SJSA1 (cell line): Measurements from ENCODE around the gene DLL4. TPM values are rescaled to one million over a fixed set of nuclear protein-coding genes. Genes with fewer than 3 reads are reported as not detected.
A peak's percentile ranks its signal among the peaks of the same experiment; 100 is the strongest.

ENCODE experiments used
- DNase-seq, 2 experiments: peaks; one replicate each; pipeline ENCODE4 v3.0.0-alpha.2; 2015 to 2020; ENCODE audit warnings: low spot score in 2 of 2, low read depth in 1 of 2
- H3K27ac ChIP-seq: fragments of 250-450 bp; sonication (Bioruptor Pico); 2 replicates; pipeline ENCODE4 v1.5.1; 2020; ENCODE audit warnings: mild to moderate bottlenecking, moderate library complexity
- H3K27me3 ChIP-seq: fragments of 250-450 bp; sonication (Bioruptor Pico); replicated peaks from 2 replicates; pipeline ENCODE4 v1.5.1; 2020; ENCODE audit warnings: mild to moderate bottlenecking, moderate library complexity
- H3K36me3 ChIP-seq: fragments of 250-450 bp; sonication (Bioruptor Pico); 2 replicates; pipeline ENCODE4 v1.5.1; 2020; ENCODE audit warnings: mild to moderate bottlenecking
- H3K4me1 ChIP-seq: fragments of 250-450 bp; sonication (Bioruptor Pico); replicated peaks from 2 replicates; pipeline ENCODE4 v1.6.1; 2021; ENCODE audit warnings: mild to moderate bottlenecking
- H3K4me3 ChIP-seq: fragments of 250-450 bp; sonication (Bioruptor Pico); 2 replicates; pipeline ENCODE4 v1.5.1; 2020; ENCODE audit warnings: mild to moderate bottlenecking
- H3K9me3 ChIP-seq: fragments of 250-450 bp; sonication (Bioruptor Pico); replicated peaks from 2 replicates; pipeline ENCODE4 v1.5.1; 2020; ENCODE audit warnings: mild to moderate bottlenecking
- total RNA-seq: library from RNA; depleted of rRNA; stranded (reverse); fragments of >200 nt; shearing (Covaris generic); gene quantifications from 2 replicates; pipeline ENCODE4 v1.2.3, GENCODE V29; 2014

The DLL4 gene
- total RNA-seq, 1 experiment from 2014 or later = not detected

- DNase-seq = no peak
- Histone ChIP-seq H3K9me3 (no peaks in the 10 kb centered on the region), H3K27ac (no peak overlapping the region), H3K4me3 (no peak overlapping the region), H3K27me3 (peaks cover 74% of the 10 kb centered on the region), H3K4me1 (peaks cover 38% of the 10 kb centered on the region), H3K36me3 (no peaks in the 10 kb centered on the region)
Measured at GRCh38 chr15:40927495-40927872, 1.7 kb upstream of the DLL4 start.

DNA sequence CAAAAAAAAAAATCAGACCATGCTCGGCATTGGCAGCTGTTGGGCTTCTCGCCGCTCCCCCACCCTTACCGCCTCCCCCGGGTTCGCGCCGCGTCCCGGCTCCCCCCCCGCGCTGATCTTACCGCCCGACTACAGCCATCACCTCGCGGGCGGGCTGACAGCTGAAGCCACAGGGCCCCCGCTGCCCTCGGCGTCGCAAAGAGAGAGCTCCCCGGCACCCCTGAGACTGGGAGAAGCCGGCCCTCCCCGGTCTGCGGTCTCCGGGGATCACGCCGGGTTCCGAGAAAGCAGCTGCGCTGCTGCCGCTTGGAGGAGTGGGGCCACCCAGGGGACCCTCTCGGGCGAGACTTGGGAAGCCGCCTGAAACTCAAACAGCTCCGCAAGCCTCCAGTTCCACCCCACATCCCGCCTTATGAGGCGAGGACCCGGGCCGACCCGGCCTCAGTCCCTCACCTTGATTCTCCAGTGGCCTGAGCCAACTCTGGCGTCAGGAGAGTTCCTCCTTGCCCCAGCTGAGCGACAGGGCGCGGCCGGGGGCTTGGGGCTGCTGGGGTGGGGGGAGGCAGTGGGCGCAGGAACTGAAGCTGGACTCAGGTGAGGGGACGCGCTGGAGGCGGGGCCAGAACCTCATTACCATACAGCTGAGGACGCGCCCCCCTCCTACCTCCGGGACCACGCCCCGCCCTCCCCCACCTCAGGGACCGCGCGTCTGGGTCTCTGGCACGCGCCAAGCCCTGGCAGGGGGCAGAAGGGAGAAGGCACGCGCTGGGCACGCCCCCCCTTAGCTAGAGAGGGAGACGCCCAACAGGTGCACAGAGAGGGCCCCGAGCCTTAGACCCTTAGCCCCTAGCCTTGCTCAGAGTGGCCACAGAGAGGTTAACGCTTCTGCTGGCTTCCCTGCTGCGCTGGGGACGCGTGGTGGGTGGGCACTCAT lies 1.0 kb upstream of the DLL4 start:
- H3K9me3 ChIP-seq = no peaks in the 10 kb centered on the region
- peaks cover 78% of the 10 kb centered on the region for H3K27me3 ChIP-seq
- H3K4me3 ChIP-seq = no peak overlapping the region
- H3K4me1 ChIP-seq = peaks cover 38% of the 10 kb centered on the region
- DNase-seq = no peak
- no peaks in the 10 kb centered on the region for H3K36me3 ChIP-seq
- H3K27ac ChIP-seq = no peak overlapping the region

DNA sequence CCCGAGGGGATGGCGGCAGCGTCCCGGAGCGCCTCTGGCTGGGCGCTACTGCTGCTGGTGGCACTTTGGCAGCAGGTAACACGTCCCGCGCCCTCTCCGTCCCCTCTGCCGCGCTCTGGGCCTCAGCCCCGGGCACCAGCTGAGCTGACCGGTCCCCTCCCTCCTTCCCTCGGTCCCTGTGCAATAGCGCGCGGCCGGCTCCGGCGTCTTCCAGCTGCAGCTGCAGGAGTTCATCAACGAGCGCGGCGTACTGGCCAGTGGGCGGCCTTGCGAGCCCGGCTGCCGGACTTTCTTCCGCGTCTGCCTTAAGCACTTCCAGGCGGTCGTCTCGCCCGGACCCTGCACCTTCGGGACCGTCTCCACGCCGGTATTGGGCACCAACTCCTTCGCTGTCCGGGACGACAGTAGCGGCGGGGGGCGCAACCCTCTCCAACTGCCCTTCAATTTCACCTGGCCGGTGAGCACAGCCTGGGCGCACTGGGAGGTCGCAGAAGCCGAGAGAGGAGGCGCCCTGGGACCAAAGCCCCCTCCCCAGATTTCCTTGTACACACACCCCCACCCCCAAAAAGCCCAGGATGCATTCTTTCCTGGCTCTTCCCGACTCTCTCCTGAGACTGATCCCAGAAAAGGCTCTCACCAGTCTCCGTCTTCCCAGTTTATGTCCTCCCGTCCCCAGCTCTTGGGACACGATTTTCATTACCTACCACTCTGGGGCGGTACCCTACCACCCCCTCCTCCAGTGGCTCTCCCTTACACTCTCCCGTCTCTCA lies 705 bp downstream of the DLL4 start:
- peak in 1 of 2 experiments; percentile 42 for DNase-seq
- H3K4me1 ChIP-seq = peaks cover 38% of the 10 kb centered on the region
- no peak overlapping the region for H3K27ac ChIP-seq
- H3K27me3 ChIP-seq = peaks cover 78% of the 10 kb centered on the region
- H3K9me3 ChIP-seq = no peaks in the 10 kb centered on the region
- no peaks in the 10 kb centered on the region for H3K36me3 ChIP-seq
- peak overlapping the region; percentile 15 for H3K4me3 ChIP-seq

DNA sequence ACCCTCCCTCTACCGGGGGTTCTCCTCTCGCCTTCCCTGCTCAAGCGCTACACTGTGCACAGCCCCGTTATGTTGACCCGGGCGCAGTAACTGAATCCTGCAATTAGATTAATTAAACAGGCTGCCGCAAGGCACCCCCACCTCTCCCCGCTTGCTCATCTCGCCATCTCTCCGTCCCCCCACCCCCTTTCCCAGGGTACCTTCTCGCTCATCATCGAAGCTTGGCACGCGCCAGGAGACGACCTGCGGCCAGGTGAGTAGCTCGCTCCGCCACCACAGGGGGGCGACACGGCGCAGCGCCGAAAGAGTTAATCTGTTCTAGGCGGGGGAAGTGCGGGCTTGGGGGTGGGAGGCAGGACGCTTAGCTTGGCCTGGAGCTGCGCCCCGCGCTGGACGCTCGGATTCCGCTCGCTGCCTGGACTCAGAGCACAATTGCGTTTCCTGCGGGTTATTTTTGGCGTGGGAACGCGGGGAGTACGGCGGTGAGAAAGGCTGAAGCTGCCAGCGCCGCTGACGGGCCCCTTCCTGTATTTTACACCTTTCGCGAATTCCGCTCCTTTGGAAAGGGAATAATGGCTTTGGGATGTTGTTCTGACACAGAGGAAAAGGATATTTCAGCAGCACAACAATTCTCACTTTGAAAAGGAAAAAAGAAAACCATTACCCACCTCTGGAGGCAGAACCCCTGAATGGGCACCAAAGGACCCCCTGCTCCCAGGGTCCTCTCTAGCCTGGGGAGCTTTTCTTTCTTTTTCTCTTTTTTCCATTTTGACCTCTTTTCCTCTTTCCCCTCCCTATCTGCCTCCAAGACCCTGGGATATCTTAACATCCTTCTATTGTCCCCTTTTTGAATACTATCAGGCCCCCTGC lies 1.5 kb downstream of the DLL4 start:
- peaks cover 38% of the 10 kb centered on the region for H3K4me1 ChIP-seq
- peaks cover 71% of the 10 kb centered on the region for H3K27me3 ChIP-seq
- no peaks in the 10 kb centered on the region for H3K9me3 ChIP-seq
- H3K4me3 ChIP-seq = no peak overlapping the region
- no peak for DNase-seq
- H3K36me3 ChIP-seq = no peaks in the 10 kb centered on the region
- H3K27ac ChIP-seq = no peak overlapping the region

DNA sequence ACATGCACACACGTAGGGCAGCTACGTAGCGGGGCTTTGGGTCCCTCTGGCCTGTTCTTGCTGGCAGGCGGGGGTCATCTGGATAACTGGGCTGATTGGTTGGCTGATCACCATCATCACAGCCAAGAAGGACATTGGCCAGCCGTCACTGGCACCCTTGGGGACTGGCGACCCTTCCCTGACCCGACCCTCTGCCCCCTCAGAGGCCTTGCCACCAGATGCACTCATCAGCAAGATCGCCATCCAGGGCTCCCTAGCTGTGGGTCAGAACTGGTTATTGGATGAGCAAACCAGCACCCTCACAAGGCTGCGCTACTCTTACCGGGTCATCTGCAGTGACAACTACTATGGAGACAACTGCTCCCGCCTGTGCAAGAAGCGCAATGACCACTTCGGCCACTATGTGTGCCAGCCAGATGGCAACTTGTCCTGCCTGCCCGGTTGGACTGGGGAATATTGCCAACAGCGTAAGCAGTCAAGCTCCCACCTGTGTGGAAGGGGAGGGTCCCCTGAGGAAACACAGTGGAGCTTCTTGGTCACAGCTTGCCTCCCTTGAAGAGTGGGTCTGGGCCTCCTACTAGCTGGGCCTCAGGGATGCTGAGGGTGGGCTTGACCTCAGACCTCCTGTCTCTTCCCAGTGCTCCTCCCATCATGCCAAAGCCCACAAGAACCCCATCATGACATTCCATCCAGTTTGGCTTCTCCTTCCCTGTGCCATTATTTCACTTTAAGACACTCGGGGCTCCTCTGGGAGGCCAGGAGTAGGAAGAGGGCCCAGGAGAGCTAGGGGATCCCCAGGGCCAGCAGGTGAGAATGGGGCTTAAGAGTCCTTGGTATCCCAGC lies 2.4 kb downstream of the DLL4 start:
- Histone ChIP-seq H3K27me3 (peaks cover 62% of the 10 kb centered on the region), H3K27ac (no peak overlapping the region), H3K4me3 (no peak overlapping the region), H3K36me3 (no peaks in the 10 kb centered on the region), H3K9me3 (no peaks in the 10 kb centered on the region), H3K4me1 (peaks cover 29% of the 10 kb centered on the region)
- DNase-seq = no peak

DNA sequence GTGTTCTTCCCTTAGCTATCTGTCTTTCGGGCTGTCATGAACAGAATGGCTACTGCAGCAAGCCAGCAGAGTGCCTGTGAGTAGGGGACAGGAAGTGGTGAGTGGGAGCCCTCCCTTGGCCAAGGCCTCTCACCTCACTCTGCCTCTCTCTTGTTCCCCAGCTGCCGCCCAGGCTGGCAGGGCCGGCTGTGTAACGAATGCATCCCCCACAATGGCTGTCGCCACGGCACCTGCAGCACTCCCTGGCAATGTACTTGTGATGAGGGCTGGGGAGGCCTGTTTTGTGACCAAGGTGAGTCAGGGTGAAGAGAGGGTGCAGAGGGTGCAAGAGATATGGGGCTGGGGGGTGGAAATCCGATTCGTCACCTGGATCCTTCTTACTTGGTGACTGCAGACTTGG lies 3.0 kb downstream of the DLL4 start:
- H3K9me3 ChIP-seq = no peaks in the 10 kb centered on the region
- peaks cover 29% of the 10 kb centered on the region for H3K4me1 ChIP-seq
- no peak overlapping the region for H3K4me3 ChIP-seq
- H3K27me3 ChIP-seq = peaks cover 56% of the 10 kb centered on the region
- H3K36me3 ChIP-seq = no peaks in the 10 kb centered on the region
- no peak for DNase-seq
- H3K27ac ChIP-seq = no peak overlapping the region

GRCh38 chr15:40932649-40933516 lies 3.7 kb downstream of the DLL4 start:
- H3K27me3 ChIP-seq = peaks cover 50% of the 10 kb centered on the region
- no peaks in the 10 kb centered on the region for H3K9me3 ChIP-seq
- H3K27ac ChIP-seq = no peak overlapping the region
- H3K4me1 ChIP-seq = peaks cover 28% of the 10 kb centered on the region
- no peak for DNase-seq
- no peak overlapping the region for H3K4me3 ChIP-seq
- H3K36me3 ChIP-seq = no peaks in the 10 kb centered on the region

- H3K36me3 ChIP-seq = no peaks in the 10 kb centered on the region
- H3K9me3 ChIP-seq = no peaks in the 10 kb centered on the region
- H3K4me3 ChIP-seq = no peak overlapping the region
- no peak overlapping the region for H3K27ac ChIP-seq
- peaks cover 24% of the 10 kb centered on the region for H3K4me1 ChIP-seq
- peaks cover 44% of the 10 kb centered on the region for H3K27me3 ChIP-seq
- no peak for DNase-seq
Measured at GRCh38 chr15:40933517-40933902, 4.4 kb downstream of the DLL4 start.

- no peak for DNase-seq
- Histone ChIP-seq H3K36me3 (no peaks in the 10 kb centered on the region), H3K4me1 (peaks cover 14% of the 10 kb centered on the region), H3K27me3 (peaks cover 34% of the 10 kb centered on the region), H3K9me3 (no peaks in the 10 kb centered on the region), H3K4me3 (no peak overlapping the region), H3K27ac (no peak overlapping the region)
Measured at GRCh38 chr15:40934457-40934856, 5.3 kb downstream of the DLL4 start.

GRCh38 chr15:40936234-40936708 lies 7.1 kb downstream of the DLL4 start:
- no peak for DNase-seq
- no peaks in the 10 kb centered on the region for H3K9me3 ChIP-seq
- H3K4me1 ChIP-seq = peaks cover 3% of the 10 kb centered on the region
- no peaks in the 10 kb centered on the region for H3K36me3 ChIP-seq
- no peak overlapping the region for H3K4me3 ChIP-seq
- no peak overlapping the region for H3K27ac ChIP-seq
- H3K27me3 ChIP-seq = peaks cover 16% of the 10 kb centered on the region

DNA sequence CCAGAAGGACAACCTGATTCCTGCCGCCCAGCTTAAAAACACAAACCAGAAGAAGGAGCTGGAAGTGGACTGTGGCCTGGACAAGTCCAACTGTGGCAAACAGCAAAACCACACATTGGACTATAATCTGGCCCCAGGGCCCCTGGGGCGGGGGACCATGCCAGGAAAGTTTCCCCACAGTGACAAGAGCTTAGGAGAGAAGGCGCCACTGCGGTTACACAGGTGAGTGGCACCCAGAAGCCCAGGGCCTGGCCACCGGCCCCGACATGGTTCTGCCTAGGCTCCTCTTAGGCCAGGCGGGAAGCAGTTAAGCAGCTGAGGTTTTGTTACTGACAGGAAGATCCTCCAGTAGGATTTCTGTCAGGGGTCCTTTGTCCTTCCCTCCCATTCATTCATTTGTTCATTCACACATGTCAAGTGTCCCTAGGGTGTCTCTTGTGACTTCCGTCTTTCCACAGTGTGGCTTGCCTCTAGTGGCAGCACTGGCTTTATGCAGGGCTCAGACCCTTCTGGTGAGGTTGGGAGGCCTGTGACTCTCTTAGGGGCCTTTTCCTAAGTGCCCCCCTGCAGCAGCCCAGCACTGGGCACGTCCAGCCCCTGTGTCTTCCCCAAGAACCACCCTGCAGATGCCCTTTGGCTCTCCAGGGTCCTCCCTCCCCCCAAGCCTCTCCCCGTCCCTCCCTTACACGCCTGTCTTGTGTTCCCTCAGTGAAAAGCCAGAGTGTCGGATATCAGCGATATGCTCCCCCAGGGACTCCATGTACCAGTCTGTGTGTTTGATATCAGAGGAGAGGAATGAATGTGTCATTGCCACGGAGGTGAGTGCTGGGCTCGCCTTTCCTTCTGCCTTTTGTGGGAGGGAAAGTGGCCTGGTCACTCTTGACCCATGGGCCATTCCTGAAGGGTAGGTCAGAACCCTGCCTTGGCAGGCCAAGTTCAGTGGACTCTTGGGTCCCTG lies 7.8 kb downstream of the DLL4 start:
- no peak overlapping the region for H3K4me3 ChIP-seq
- peaks cover 3% of the 10 kb centered on the region; the same call in 1 of the 2 replicates for H3K36me3 ChIP-seq
- peaks cover 10% of the 10 kb centered on the region for H3K4me1 ChIP-seq
- no peak overlapping the region for H3K27ac ChIP-seq
- DNase-seq = no peak
- no peaks in the 10 kb centered on the region for H3K9me3 ChIP-seq
- H3K27me3 ChIP-seq = peaks cover 9% of the 10 kb centered on the region
